Loucy (cell line): Measurements from ENCODE around the gene SIRPG.

Experiments used
- H2AFZ ChIP-seq: fragments of 200-600 bp; sonication (generic); 2 replicates; pipeline ENCODE4 v1.6.0; 2016; ENCODE audit warnings: antibody characterized with exemption, mild to moderate bottlenecking, low read length, moderate library complexity
- H3F3A ChIP-seq: fragments of 200-600 bp; 2 replicates; pipeline ENCODE4 v1.6.0; 2016; ENCODE audit warnings: antibody characterized with exemption, low read depth, mild to moderate bottlenecking
- H3K27me3 ChIP-seq: fragments of 200-600 bp; sonication (generic); 2 replicates; pipeline ENCODE4 v1.6.1; 2014; ENCODE audit warnings: low read length, mild to moderate bottlenecking; ENCODE audit not compliant: insufficient read depth, poor library complexity, severe bottlenecking
- H3K36me3 ChIP-seq: fragments of 200-600 bp; sonication (generic); 2 replicates; pipeline ENCODE4 v1.6.1; 2016; ENCODE audit warnings: low read length; ENCODE audit not compliant: insufficient read depth
- H3K4me1 ChIP-seq: fragments of 200-600 bp; sonication (generic); 2 replicates; pipeline ENCODE4 v1.5.1; 2014; ENCODE audit warnings: low read length, mild to moderate bottlenecking; ENCODE audit not compliant: insufficient read depth, poor library complexity, severe bottlenecking
- H3K4me2 ChIP-seq: fragments of 200-600 bp; sonication (generic); 2 replicates; pipeline ENCODE4 v1.6.0; 2014; ENCODE audit warnings: antibody characterized with exemption, low read length, low read depth, mild to moderate bottlenecking; ENCODE audit not compliant: poor library complexity, severe bottlenecking
- H3K4me3 ChIP-seq: fragments of 200-600 bp; sonication (generic); 2 replicates; pipeline ENCODE4 v1.5.1; 2014; ENCODE audit warnings: low read length, mild to moderate bottlenecking, mixed read lengths; ENCODE audit not compliant: poor library complexity, severe bottlenecking
- H3K79me2 ChIP-seq: fragments of 200-600 bp; sonication (generic); 2 replicates; pipeline ENCODE4 v1.6.1; 2014; ENCODE audit warnings: low read length; ENCODE audit not compliant: insufficient read depth
- H3K9ac ChIP-seq: fragments of 200-600 bp; sonication (generic); 2 replicates; pipeline ENCODE4 v1.6.0; 2014; ENCODE audit warnings: mild to moderate bottlenecking, low read depth, low read length, moderate library complexity; ENCODE audit not compliant: poor library complexity, severe bottlenecking
- H3K9me2 ChIP-seq: fragments of 200-600 bp; sonication (generic); replicated peaks from 2 replicates; pipeline ENCODE4 v1.6.1; 2016; ENCODE audit warnings: low read depth, low read length, mixed read lengths
- H3K9me3 ChIP-seq: fragments of 200-600 bp; sonication (generic); 2 replicates; pipeline ENCODE4 v1.6.1; 2014; ENCODE audit warnings: mild to moderate bottlenecking, antibody characterized with exemption, low read length, low read depth; ENCODE audit not compliant: insufficient read depth
- H4K20me1 ChIP-seq: fragments of 200-600 bp; sonication (generic); 2 replicates; pipeline ENCODE4 v1.6.0; 2014; ENCODE audit warnings: antibody characterized with exemption, low read length, mild to moderate bottlenecking; ENCODE audit not compliant: insufficient read depth, poor library complexity, severe bottlenecking
- EZH2phosphoT487 ChIP-seq: fragments of 200-600 bp; IDR thresholded peaks from 2 replicates; pipeline ENCODE4 v1.6.1; 2018; ENCODE audit warnings: antibody characterized with exemption, mild to moderate bottlenecking, moderate library complexity, borderline replicate concordance
- TF ChIP-seq, protein P1 (sequence below): fragments of 200-600 bp; sonication (generic); conservative IDR thresholded peaks from 2 replicates; pipeline ENCODE4 v1.5.1; 2014; ENCODE audit warnings: mild to moderate bottlenecking, antibody characterized with exemption, low read length

SIRPG gene

DNA sequence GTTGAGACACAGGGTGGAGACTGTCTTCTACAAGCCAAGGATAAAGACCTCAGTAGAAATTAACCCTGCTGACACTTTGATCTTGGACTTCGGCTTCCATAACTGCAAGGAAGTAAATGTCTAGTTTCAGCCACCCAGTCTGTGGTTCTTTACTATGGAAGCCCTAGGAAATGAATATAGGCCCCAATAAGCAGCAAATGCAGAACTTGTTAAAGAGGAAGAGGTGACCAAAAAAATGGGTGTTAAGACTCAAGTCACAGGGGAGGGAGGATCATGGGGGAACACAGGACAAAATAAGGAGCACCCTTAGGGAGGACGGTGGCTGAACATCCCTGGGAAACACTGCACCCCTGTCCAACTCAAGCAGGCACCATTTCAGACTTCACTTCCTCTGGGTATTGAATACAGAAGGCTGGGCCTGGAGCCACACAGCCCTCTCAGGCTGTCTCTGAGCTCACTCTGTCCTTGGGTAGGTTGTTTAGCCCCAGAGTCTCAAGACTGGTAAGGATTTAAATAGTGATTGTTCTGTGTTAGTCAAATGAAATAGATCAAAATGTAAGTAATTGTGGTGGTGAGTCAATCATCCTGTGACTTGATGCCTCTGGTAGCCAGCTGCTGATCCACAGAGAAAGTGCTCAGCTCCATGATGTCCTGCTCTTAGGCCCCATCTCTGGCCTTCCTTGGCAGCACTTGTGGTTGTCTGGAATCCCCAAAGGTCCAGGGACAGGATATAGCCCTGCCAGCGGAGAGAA is 69.6 kb downstream of the SIRPG start:
- H3K27me3 ChIP-seq = no peaks in the 10 kb centered on the region
- H3K9me2 ChIP-seq = no peaks in the 10 kb centered on the region
- no peaks in the 10 kb centered on the region for H3F3A ChIP-seq
- H2AFZ ChIP-seq = peak overlapping the region; percentile 90
- peak overlapping the region; percentile 33 for H3K9ac ChIP-seq
- no peaks in the 10 kb centered on the region for H3K9me3 ChIP-seq
- no peaks in the 10 kb centered on the region for H4K20me1 ChIP-seq
- H3K79me2 ChIP-seq = no peaks in the 10 kb centered on the region
- H3K4me3 ChIP-seq = peak overlapping the region; percentile 44
- peak overlapping the region; percentile 46 for H3K4me2 ChIP-seq
- H3K36me3 ChIP-seq = no peaks in the 10 kb centered on the region
- no peak for TF ChIP-seq EZH2phosphoT487
- TF ChIP-seq, protein P1, sequence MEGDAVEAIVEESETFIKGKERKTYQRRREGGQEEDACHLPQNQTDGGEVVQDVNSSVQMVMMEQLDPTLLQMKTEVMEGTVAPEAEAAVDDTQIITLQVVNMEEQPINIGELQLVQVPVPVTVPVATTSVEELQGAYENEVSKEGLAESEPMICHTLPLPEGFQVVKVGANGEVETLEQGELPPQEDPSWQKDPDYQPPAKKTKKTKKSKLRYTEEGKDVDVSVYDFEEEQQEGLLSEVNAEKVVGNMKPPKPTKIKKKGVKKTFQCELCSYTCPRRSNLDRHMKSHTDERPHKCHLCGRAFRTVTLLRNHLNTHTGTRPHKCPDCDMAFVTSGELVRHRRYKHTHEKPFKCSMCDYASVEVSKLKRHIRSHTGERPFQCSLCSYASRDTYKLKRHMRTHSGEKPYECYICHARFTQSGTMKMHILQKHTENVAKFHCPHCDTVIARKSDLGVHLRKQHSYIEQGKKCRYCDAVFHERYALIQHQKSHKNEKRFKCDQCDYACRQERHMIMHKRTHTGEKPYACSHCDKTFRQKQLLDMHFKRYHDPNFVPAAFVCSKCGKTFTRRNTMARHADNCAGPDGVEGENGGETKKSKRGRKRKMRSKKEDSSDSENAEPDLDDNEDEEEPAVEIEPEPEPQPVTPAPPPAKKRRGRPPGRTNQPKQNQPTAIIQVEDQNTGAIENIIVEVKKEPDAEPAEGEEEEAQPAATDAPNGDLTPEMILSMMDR = no peak
- H3K4me1 ChIP-seq = peaks cover 18% of the 10 kb centered on the region

- H3K9ac ChIP-seq = no peak overlapping the region
- H3K36me3 ChIP-seq = no peaks in the 10 kb centered on the region
- TF ChIP-seq EZH2phosphoT487 = no peak
- TF ChIP-seq, protein P1 = no peak
- H3K79me2 ChIP-seq = no peaks in the 10 kb centered on the region
- no peaks in the 10 kb centered on the region for H3K9me2 ChIP-seq
- no peak overlapping the region for H2AFZ ChIP-seq
- no peaks in the 10 kb centered on the region for H3K27me3 ChIP-seq
- no peaks in the 10 kb centered on the region for H3F3A ChIP-seq
- H3K4me2 ChIP-seq = no peak overlapping the region
- H4K20me1 ChIP-seq = no peaks in the 10 kb centered on the region
- H3K4me1 ChIP-seq = no peaks in the 10 kb centered on the region
- no peaks in the 10 kb centered on the region for H3K9me3 ChIP-seq
- no peak overlapping the region for H3K4me3 ChIP-seq
Observed at GRCh38 chr20:1579488-1579887, 78.1 kb downstream of the SIRPG start.
